ENCODE data around the gene TMEM91.
"Not testable (repeated sequence)": the region's sequence is repeated elsewhere in the genome, so short reads cannot be mapped to it uniquely, and the experiment has no call there.

Gene TMEM91

DNA sequence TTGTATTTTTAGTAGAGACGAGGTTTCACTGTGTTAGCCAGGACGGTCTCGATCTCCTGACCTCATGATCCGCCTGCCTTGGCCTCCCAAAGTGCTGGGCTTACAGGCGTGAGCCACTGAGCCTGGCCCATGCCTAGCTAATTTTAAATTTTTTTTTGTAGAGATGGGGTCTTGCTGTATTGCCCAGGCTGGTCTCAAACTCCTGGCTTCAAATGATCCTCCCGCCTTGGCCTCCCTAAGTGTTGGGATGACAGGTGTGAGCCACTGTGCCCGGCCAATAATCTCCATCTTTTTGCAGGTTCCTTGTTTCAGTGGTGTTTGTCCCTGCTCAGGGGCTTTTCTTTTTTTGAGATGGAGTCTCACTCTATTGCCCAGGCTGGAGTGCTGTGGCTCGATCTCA, 5.2 kb downstream of the TMEM91 start:
- DNase-seq = not testable (repeated sequence)

DNA sequence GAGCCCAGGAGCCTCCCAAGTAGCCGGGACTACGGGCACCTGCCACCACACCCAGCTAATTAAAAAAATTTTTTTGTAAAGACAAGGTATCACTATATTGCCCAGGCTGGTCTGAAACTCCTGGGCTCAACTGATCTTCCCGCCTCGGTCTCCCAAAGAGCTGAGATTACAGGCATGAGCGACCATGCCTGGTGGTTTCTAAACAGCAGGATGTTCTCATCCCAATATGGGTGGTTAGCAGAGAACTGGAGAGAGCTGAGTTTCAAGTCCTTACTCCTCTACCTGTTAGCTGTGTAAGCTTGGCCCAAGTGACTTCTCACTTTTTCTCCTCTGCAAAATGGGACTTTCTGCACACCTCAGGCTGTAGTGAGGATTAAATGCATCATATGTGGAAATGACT, 8.0 kb downstream of the TMEM91 start:
- no peak for DNase-seq

DNA sequence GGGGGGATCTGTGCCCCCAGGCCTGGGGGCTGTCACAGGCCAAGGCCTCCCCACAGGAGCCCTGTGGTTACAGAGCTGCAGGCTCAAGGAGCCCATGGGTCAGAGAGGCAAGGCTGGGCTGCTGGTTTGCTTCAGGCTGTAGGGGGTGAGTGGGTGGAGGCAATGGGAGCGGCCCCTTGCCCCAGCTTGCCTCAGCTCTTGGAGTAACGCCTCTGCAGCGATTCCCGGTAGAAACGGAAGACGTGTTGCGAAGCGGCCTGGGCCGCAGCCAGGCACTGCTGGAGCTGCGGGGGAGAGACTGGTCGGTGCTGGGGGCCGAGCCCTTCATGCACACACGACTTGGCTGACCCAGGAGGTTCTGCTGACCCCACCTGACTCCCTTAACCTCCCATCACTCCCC, 10.1 kb downstream of the TMEM91 start:
- peak in 1 of 2 donors; percentile 54 for DNase-seq

DNA sequence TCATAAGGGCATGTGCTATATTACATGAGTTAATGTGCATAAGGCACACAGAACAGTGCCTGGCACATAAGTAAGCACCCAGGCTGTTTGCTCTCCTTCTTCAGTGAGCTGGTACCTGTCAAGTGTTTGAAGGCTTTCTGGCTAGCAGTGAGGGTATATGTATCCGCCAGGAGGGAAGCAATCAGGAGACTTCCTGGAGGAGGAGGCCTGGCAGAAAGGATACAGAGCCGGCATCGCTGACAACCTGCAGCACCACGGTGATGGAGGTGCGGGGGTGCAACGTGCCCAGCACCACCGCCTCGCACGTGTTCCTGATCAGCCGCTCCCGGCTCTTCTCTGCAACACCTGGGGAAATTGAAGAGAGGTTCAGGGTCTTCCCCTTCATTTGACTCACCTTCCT, 15.3 kb downstream of the TMEM91 start:
- DNase-seq = no peak

DNA sequence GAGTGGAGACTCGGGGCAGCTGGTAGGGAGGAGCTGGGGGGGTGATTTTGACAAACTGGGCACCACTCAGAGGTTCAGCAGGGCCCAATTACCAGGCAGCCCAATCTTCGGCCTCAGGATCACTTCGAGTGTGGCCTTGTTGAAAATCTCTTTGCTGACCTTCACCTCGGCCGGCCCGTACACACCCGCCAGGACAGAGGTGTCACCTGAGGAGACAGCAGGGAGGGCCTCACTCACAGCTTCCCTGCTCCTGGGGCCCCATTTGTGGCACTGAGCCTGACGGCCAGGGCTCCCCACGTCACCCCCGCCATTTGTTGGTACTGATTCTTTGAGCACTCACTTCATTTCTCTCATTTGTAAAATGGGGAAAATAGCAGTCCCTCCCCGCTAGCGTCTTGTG, 16.4 kb downstream of the TMEM91 start:
- no peak for DNase-seq

DNA sequence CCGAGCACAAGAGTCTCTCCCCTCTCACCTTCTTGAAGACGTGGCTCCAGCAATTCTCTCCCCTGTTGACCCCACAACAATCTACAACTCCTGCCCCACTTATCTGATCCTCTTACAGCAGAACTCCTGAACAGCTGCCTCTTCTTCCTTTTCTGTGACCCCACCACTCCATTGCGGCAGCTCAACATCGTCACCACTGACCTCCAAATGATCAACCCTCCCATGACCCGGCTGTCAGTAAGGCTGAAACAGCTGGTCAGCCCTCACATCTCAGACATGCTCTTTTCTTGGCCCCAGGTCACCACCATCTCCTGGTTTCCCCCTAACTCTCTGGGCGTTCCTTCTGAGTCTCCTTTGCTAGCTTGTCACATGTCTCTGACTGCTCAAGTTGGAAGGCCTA, 19.0 kb downstream of the TMEM91 start:
- peak in 1 of 2 donors; percentile 28 for DNase-seq

DNA sequence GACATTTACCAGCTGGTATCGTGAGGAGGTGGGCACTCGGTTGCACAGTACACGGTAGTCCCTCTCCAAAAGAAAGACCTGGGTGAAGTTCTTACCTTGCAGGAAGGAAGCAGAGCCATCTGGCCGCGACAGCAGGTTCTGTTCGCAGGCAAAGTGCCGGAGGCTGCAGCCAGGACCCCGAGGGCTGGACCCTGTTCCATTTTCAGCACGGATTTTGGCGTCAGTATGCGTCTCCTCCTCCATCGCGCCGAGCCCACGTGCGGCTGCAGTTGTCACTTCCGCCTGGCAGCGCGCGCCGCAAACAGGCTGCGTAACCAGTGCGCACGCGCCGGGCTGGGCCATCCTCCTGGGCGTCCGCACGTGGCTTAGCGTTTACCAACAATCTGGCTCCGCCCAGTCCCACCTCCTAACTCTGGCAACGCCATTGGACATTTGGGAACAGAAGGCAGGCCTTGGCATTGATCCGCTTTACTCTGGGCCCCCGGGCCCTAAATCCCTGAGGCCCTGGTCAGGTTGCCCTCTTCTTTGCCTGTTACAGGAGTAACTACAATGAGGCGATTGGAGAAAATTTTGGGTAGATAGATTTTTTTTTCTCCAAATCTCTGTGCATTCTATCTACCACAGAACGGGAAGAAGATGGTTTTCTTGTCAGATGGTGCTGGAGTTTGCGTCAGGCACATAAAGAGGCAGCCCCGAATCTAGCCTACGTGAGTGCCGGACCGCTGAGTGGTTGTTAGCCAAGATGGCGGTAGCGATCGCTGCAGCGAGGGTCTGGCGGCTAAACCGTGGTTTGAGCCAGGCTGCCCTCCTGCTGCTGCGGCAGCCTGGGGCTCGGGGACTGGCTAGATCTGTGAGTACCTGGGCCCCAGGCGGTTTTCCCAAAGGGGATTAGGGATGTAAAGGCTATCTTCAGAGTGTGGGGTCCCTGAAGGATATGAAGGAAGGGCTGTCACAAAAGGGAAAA, 21.0 kb downstream of the TMEM91 start, which contains the start of the genes BCKDHA and EXOSC5:
Gene BCKDHA, plus strand, starts transcription at position 733 of the 964 bp plus-strand sequence. Its CDS starts 10 bp downstream, at position 743.
Gene EXOSC5, minus strand, starts transcription at position 274 of the 964 bp plus-strand sequence. Its CDS starts 31 bp downstream, at position 243.
- DNase-seq = peak; percentile 99 to 100

DNA sequence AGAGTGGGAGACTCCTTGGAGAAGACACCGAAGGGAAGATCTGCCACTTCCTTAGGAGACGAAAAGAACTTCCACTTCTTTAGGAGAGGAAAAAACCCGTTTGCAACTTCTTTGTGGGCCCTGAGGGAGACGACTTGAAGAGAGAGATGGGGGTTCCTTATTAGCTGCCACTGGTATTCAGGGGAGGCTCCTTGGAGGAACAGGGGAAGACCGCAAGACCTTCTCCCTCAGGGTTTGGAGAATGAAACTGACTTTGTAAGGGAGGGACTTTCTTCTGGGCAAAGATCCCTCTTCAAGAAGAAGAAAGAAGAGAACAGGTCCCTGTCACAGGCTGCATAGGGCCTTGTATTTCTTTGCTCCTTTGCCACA, 21.7 kb downstream of the TMEM91 start:
- no peak for DNase-seq

DNA sequence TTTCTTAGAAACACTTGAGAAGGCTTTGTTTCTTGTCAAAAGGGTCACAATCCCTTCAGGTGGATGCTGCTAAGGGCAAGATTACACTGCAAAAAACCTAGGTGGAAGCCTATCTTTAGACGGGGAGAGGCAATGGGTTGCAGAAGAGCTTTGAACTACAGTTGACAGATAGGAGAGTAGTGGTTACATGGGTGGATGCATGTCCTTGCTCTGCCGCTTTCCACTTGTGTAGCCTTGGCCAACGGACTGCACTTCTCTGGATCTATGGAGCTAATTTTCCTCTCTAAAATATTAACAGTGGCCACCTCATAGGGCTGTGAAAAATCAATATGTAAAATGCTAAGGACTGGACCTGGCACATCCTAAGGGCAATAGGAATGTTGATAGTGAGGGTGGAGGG, 22.3 kb downstream of the TMEM91 start:
- DNase-seq = no peak

DNA sequence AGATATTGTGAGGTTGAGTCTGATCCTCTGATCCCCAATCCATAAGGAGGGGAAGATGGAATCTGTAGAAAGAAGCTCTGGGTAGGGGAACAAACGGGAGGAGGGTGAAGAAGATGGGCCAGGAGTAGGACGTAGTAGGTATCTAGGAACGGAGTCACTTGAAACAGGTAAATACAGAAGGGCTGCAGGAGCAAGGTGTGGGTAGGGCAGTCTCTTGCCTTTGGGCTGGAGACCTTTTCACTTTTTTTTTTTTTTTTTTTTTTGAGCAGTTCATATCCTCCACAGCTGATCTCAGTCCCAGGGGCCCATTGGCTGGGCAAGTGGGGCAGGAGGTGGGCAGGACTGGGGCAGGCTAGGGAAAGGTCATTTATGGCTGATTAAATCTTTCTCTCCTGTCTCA, 22.8 kb downstream of the TMEM91 start:
- DNase-seq = no peak

DNA sequence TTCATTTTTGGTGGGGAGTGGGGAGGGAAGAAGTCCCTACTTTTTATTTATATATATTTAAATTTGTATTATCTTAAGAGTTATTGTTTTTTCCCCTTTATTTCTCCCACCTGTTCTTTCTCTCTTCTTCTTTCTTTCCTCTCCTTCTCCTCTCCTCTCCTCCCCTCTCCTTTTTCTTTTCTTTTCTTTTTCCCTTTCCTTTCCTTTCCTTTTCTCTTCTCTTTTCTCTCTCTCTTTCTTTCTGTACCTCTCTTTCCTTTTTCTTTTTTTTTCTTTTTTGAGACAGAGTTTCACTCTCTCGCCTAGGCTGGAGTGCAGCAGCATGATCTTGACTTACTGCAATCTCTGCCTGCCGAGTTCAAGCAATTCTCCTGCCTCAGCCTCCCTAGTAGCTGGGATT, 23.2 kb downstream of the TMEM91 start:
- no peak for DNase-seq

DNA sequence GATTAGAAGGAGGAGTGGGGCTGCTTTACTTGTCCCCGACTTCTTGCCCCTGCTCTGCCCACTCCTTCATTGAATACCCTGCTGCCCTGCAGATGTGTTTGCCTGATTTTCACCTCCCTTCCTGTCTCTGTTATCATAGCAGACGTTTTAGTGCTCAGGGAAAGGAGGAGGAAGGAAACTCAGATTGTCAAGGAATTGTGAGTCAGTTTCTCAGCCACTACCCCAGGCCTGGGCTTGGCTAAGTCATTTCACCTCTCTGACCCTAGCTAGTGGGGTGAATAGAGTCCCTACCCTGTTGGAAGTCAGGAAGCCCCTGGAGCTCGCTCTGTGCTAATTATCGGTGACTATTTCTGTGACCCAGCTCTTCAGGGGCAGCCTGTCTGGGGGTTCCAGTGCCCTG, 25.1 kb downstream of the TMEM91 start:
- DNase-seq = no peak

DNA sequence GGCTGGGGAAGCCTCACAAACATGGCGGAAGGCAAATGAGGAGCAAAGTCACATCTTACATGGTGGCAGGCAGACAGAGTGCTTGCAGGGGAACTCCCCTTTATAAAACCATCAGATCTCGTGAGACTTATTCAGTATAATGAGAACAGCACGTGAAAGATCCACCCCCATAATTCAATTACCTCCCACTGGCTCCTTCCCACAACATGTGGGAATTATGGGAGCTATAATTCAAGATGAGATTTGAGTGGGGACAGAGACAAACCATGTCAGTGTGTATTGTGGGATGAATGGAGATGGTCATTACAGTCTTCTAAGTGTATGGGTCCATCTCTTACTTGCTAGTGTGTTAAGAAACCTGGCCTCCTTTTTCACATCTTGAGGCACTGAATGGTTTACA, 25.7 kb downstream of the TMEM91 start:
- DNase-seq = no peak

DNA sequence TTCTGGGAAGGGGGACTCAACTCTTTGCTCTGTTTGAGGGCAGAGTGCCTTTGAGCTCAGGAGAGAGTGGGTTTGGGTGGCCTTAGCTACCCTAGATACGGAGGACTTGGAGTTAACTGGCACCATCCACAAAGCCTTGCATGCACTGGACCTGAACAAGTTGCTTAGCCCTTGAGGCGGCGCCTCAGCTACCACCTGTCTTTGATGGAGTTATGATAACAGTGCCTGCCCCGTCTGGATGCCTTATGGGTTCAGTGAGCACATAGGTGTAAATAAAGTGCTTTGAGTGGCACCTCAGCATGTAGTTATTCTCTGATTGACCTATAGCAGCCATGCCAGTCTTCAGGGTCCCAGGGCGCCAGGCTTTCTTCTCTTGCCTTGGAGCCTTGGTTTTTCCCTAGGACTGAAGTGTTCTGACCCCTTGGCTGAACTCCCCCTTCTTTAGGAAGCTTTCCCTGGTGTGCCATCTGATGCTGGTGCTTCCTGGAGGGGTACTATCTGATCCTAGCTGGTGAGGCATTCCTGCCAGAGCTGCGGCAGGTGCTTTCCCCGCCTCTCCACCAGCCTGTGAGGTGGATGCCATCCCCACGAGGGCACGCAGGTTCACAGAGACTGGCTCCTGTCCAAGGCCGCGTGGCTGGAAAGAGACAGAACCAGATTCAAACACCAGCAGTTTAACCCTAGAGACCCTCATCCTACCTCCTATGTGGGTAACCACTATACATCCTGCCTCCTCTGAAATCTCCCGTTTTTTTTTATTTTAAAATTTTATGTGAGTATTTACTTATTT, 27.0 kb downstream of the TMEM91 start:
- no peak for DNase-seq

DNA sequence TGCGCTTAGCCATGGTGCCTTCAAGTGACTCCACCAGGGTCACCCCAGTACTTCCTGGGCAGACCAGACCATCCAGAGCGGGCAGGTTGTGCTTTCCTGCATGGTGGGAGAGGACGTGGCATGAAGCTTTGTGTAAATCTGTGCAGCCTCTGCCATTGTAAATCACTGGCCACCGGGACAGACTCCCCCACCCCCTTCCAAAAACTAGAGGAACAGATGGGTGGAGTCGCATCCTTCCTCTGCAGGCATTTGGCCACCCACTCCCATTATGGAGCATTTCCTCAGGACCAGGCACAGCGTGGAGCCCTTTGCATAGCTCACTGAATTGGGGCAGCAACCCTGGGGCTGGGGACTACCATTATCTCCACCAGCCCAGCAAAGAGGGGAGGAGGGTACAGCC, 29.4 kb downstream of the TMEM91 start:
- DNase-seq = no peak

DNA sequence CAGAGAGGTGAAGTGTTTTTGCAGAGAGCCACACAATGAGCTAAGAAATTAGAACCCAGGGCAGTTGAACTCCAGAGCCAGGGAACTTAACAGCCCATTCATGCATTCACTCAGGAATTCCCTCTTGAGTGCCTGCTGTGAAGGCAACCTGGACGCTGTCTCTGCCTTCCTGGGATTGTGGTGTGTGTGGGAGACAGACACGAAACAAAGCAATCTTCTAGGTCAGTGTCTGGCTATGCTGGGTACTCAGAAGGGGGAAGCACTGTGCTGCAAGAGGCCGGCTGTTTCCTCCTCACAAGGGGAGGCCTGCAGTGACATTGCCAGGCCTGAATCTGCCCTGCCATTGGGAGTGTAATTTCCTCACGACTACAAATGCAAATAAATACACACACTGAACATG, 30.9 kb downstream of the TMEM91 start:
- peak; percentile 47 to 64 for DNase-seq

DNA sequence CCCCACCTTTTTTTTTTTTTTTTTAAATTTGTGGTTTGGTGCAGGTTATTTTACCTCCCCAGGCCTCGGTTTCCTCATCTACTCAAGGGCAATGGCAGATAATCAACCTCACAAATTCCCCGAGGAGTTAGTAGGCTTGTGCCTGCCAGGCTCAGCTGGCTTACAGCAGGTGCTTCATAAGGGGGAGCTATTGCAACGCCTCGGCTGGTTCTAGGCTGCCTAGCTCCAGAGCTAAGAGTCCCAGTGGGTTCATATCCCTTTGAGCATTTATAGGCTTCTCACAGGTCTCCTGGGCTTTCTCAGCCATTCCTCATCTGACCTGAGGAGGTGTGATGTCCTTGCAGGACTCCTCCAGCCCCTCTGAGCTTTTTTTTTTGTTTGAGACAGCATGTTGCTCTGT, 31.9 kb downstream of the TMEM91 start:
- no peak for DNase-seq

DNA sequence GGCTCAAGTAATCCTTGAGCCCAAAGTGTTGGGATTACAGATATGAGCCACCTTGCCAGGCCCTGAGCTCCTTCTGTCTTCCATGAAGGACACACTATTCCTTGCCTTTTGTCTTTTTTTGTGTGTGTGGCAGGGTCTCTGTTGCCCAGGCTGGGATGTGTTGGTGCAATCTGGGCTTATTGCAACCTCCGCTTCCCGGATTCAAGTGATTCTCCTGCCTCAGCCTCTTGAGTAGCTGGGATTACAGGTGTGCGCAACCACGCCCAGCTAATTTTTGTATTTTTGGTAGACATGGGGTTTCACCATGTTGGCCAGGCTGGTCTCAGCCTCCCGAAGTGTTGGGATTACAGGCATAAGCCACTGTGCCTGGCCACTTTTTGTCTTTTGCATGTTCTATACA, 32.5 kb downstream of the TMEM91 start:
- not testable (repeated sequence) for DNase-seq

DNA sequence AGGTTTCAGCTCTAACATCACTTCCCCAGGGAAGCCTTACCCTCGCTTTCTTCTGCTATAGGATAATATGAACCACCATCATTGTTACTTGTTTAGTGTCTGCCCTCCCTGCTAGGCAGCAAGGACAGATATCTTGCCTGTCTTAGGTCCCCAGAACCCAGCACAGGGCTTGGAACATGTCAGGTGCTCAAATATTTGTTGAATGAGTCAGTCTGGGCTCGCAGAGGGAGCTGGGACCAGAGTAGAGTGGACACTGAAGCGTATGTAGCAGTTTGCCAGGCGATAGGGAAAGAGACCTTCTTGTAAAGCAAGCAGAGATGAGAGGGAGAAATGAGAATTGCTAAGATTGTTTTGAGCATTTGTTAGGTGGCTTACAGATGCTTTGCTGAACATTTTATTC, 33.0 kb downstream of the TMEM91 start:
- no peak for DNase-seq

DNA sequence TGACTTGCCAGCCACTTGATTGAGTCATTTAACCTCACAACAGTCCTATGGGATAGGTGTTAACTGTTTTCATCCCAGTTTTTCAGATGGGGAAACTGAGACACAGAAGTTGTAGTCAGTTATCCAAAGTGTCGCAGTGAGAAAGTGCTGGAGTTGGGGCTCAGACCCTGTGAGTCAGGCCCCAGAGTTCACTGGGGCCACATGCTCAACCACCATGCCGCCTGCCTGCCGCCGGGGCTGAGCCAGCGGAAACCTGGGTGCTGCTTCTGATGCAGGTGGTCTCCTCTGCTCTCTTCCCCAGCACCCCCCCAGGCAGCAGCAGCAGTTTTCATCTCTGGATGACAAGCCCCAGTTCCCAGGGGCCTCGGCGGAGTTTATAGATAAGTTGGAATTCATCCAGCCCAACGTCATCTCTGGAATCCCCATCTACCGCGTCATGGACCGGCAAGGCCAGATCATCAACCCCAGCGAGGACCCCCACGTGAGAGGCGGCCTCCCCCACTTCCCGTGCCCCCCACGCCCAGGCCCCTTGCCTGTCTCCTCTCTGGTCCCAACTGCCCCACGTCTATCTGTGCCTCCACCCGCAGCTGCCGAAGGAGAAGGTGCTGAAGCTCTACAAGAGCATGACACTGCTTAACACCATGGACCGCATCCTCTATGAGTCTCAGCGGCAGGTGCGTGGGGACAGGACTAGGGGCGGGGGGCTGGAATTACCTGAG, 34.2 kb downstream of the TMEM91 start:
- DNase-seq = no peak

DNA sequence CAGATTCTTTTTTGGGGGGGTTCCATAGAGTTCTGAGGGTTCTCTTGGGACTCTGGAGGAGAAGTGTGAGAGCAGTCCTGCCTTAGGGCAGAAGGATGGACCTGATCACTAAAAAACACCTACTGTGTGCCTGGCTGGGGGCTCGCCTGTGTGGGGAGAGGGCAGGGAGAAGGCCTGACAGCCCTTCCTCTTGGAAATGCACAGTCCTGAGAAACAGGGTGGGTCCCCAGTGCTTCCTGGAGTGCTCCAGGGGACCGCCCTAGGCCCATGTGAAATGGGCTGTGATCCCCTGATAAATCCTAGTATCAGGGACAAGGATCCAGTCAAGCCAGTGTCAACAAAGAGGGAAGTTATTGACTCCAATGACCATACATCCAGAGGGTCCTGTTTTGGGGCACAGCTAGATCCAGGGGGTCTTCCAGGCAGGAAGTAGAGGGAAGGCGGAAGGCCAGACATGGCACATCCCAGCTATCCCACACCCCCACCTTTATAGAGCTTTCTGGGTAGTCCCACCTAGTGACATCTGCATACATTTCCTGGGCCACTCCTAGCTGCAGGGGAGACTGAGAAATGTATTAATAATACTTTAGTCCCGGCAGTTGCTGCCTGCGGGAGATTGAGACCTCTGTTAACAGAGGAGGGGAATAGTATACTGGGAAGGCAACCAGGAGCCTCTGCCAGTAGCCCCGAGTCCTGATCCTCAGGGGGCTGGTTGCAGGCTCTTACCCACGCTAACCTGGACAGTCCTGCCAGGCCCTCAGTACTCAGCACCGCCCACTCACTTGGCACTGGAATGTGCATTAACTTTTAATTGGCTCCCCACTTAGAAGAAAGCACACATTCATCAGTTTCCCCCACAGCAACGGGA, 35.0 kb downstream of the TMEM91 start:
- no peak for DNase-seq

DNA sequence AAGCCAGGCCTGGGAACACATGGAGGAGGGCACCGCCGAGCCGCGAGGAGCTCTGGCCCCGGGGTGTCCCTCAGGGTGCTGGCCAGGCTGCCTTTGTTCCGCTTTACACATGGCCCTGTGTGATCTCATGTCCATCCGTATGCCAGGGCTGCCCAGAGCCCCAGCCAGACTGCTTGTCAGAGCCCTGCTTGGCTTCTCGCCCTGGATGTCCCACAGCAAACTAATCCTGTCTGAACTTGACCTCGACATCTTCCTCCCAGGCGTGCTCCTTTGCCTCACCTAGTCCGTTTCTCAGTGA, 35.6 kb downstream of the TMEM91 start:
- no peak for DNase-seq

Measured in inflammatory macrophage treated with lipopolysaccharide for 1 hour (primary cell).